Activated T-helper 2 cell treated with anti-CD3 and anti-CD28 coated beads, Interferon-gamma antibody, Interleukin-2, Interleukin-4, amounts not matched to agents 10 μg/mL and 5 μg/mL and 100 μg/mL, durations not matched to agents 14 hours and 24 hours and 36 hours (primary cell): Measurements from ENCODE around the gene TYROBP. TPM values are rescaled to one million over a fixed set of nuclear protein-coding genes. Genes with fewer than 3 reads are reported as not detected.
"Not testable (repeated sequence)": the region's sequence is repeated elsewhere in the genome, so short reads cannot be mapped to it uniquely, and the experiment has no call there.

ENCODE experiments used
- DNase-seq: peaks from one replicate; pipeline ENCODE4 v3.0.0; 2021; ENCODE audit warnings: low spot score
- H3K27ac Mint-ChIP-seq: one replicate; pipeline ENCODE4 v1.8.0; 2021; ENCODE audit warnings: mixed read lengths
- H3K27me3 Mint-ChIP-seq: one replicate; pipeline ENCODE4 v1.8.0; 2021; ENCODE audit warnings: low read depth, mixed read lengths
- H3K36me3 Mint-ChIP-seq: one replicate; pipeline ENCODE4 v1.8.0; 2021; ENCODE audit warnings: low read depth, mixed read lengths
- H3K4me1 Mint-ChIP-seq: one replicate; pipeline ENCODE4 v1.8.0; 2021; ENCODE audit warnings: low read depth, mixed read lengths
- H3K4me3 Mint-ChIP-seq: one replicate; pipeline ENCODE4 v1.8.0; 2021; ENCODE audit warnings: low read depth, mild to moderate bottlenecking, moderate library complexity, mixed read lengths
- H3K9me3 Mint-ChIP-seq: one replicate; pipeline ENCODE4 v1.8.0; 2021; ENCODE audit warnings: mixed read lengths
- intact Hi-C: fragments of 100-400 bp; cut with micrococcal nuclease; formaldehyde crosslinking; loops from one replicate; pipeline ENCODE4 v1.15.1; 2023
- total RNA-seq: library from RNA; stranded (reverse); gene quantifications from 2 replicates; pipeline ENCODE4 v1.2.3, GENCODE V29; 2022

The TYROBP gene
- total RNA-seq, 1 donor from 2014 or later = 0.39 TPM

DNA sequence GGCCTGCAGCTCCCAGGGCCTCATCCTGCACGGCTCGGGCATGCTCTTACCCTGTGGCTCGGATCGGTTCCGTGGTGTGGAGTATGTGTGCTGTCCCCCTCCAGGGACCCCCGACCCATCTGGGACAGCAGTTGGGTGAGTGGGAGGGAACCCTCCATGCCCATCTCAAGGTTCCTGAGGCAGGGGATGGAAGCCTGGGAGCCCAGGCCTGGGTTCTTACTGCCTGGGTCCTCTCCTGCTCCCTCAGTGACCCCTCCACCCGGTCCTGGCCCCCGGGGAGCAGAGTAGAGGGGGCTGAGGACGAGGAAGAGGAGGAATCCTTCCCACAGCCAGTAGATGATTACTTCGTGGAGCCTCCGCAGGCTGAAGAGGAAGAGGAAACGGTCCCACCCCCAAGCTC is 36.5 kb downstream of the TYROBP start:
- H3K27me3 Mint-ChIP-seq = peaks cover 15% of the 10 kb centered on the region
- no peaks in the 10 kb centered on the region for H3K9me3 Mint-ChIP-seq
- H3K4me3 Mint-ChIP-seq = no peak overlapping the region
- no peak overlapping the region for H3K27ac Mint-ChIP-seq
- no peak for DNase-seq
- intact Hi-C loops = no loop called here
- H3K4me1 Mint-ChIP-seq = peaks cover 13% of the 10 kb centered on the region
- H3K36me3 Mint-ChIP-seq = no peaks in the 10 kb centered on the region

DNA sequence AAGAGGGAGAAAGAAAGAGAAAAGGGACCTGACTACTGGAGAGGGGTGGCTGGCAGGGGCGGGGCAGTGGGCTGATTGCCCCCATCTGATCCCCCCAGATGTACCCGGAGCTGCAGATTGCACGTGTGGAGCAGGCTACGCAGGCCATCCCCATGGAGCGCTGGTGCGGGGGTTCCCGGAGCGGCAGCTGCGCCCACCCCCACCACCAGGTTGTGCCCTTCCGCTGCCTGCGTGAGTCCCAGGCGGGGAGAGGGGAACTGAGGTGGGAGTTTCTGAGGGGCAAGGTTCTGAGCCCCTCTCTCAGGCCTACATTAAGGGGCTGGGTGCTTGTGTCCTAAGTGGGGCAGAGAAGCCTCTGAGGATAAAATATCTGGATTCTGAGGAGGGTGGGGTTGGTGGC is 37.3 kb downstream of the TYROBP start:
- peaks cover 13% of the 10 kb centered on the region for H3K4me1 Mint-ChIP-seq
- H3K9me3 Mint-ChIP-seq = no peaks in the 10 kb centered on the region
- intact Hi-C loops = no loop called here
- no peak overlapping the region for H3K27ac Mint-ChIP-seq
- no peaks in the 10 kb centered on the region for H3K36me3 Mint-ChIP-seq
- no peak for DNase-seq
- H3K27me3 Mint-ChIP-seq = peaks cover 22% of the 10 kb centered on the region
- no peak overlapping the region for H3K4me3 Mint-ChIP-seq

DNA sequence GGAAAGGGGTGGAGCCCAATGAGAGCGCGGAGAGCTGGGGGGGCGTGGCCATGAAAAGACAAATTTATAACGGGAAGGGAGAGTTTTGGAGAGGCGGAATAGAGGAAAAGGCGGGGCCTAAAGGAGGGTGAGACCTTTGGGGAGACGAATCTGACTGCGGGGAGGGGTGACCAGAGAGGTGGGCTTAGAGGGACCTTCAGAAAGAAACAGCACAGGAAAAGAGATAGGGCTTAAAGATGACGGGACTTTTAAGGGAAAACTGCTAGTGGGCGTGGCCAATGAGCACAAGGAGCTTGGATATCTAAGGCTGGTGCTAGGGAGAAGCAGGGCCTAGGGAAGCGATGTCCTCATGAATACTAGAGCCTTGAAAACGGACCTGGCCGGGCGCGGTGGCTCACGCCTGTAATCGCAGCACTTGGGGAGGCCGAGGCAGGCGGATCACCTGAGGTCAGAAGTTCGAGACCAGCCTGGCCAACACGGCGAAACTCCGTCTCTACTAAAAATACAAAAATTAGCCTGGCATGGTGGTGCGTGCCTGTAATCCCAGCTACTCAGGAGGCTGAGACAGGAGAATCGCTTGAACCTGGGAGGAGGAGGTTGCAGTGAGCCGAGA is 37.9 kb downstream of the TYROBP start:
- DNase-seq, intact Hi-C loops, H3K36me3 Mint-ChIP-seq, H3K27ac Mint-ChIP-seq, H3K9me3 Mint-ChIP-seq: not testable (repeated sequence)
- Mint-ChIP-seq H3K4me1 (peaks cover 13% of the 10 kb centered on the region), H3K4me3 (peak overlapping the region; percentile 76), H3K27me3 (peaks cover 27% of the 10 kb centered on the region)

DNA sequence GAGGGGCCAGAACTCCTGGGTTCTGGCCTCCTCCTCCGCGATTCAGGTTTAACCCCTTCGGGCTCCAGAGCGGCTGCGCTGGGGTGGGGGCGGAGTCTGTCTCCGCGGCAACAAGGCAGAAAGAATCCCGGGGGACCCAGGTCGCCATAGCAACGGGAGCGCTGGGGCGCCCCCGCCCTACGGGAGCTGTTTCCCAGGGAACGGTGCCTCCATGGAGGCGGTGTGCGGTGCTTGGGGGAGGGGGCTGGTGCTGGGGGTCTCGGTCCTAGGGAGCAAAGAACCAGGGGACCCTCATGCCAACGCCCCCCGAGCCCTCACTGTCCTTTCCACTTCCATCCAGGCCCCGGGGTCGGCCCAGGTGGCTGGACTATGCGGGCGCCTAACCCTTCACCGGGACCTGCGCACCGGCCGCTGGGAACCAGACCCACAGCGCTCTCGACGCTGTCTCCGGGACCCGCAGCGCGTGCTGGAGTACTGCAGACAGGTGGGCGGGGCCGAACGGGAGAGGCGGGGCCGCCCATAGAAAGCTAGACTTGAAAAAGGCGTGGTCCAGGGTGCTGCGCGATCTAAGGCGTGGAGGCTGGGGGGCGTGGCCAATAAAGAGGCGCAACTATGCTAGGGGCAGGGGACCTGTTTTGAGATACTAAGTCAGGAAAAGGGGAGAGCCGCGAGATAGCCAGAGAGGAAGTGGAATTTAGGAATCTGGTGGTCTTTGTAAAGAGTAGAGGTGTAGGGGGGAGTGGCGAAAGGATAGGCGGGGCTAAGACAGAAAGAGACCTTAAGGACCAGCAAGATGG is 38.6 kb downstream of the TYROBP start:
- H3K4me3 Mint-ChIP-seq = peak overlapping the region; percentile 76
- no peak overlapping the region for H3K27ac Mint-ChIP-seq
- no peaks in the 10 kb centered on the region for H3K9me3 Mint-ChIP-seq
- peaks cover 27% of the 10 kb centered on the region for H3K27me3 Mint-ChIP-seq
- intact Hi-C loops = no loop called here
- no peaks in the 10 kb centered on the region for H3K36me3 Mint-ChIP-seq
- H3K4me1 Mint-ChIP-seq = peaks cover 13% of the 10 kb centered on the region
- peak; percentile 85 for DNase-seq

DNA sequence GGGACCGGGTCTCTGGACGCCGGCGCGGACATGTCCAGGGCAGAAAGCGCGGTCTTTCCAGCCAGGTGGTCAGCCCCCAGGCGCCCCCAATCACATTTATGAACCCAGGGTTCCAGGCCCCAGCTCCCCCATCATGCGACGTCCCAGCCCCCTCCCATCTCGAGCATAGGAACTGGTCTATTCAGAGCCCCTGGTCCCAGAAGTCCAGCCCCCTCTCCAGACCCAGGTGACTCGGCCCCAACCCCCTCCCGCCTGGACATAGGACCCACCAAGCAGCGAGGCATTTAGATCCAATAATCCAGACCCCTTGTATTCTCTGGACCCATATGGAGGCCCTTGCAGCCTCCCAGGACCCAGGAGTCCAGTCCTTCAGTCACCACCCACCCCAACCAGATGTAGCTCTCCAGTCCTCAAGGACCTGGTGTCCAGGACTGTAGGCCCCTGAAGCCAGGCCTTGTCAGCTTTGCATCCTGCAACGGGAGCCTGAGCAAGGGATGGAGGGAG is 39.2 kb downstream of the TYROBP start:
- intact Hi-C loops = no loop called here
- Mint-ChIP-seq H3K9me3 (no peaks in the 10 kb centered on the region), H3K36me3 (no peaks in the 10 kb centered on the region)

DNA sequence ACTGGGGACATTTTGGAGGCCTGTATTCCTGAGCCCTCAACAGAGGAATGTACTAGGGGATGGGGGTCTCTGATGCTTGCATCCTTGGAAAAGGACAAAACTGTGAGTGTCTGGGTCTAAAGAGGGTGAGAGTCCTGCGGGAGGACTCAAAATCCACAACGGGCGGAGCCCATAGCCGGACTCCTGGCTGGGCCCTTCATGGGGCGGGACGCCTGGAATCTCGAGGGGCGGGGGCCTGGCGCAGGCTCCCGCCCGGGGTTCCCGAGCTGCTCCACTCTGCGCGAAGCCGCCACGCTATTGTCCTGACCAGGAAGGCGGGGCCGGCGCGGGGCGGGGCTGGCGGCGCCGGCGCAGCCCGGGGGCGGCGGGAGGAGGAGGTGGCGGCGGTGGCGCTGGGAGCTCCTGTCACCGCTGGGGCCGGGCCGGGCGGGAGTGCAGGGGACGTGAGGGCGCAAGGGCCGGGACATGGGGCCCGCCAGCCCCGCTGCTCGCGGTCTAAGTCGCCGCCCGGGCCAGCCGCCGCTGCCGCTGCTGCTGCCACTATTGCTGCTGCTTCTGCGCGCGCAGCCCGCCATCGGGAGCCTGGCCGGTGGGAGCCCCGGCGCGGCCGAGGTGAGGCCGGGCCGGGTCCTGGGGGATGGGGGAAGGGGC is 39.8 kb downstream of the TYROBP start, which contains the start of gene APLP1:
Gene APLP1, plus strand, starts transcription at position 403 of the 651 bp plus-strand sequence. Its CDS starts 63 bp downstream, at position 466.
- peak; percentile 63 for DNase-seq
- peaks cover 13% of the 10 kb centered on the region for H3K4me1 Mint-ChIP-seq
- intact Hi-C loops = no loop called here
- H3K36me3 Mint-ChIP-seq = no peaks in the 10 kb centered on the region
- no peak within 1 kb of the TSS for H3K27ac Mint-ChIP-seq
- peaks cover 27% of the 10 kb centered on the region for H3K27me3 Mint-ChIP-seq
- H3K4me3 Mint-ChIP-seq = peak within 1 kb of the TSS; percentile 49
- no peaks in the 10 kb centered on the region for H3K9me3 Mint-ChIP-seq

More for the DNA sequence above, 39.2 kb downstream of the TYROBP start:
- Mint-ChIP-seq H3K27me3 (peaks cover 27% of the 10 kb centered on the region), H3K27ac (no peak overlapping the region), H3K4me3 (peak overlapping the region; percentile 49), H3K4me1 (peaks cover 13% of the 10 kb centered on the region)
- no peak for DNase-seq

DNA sequence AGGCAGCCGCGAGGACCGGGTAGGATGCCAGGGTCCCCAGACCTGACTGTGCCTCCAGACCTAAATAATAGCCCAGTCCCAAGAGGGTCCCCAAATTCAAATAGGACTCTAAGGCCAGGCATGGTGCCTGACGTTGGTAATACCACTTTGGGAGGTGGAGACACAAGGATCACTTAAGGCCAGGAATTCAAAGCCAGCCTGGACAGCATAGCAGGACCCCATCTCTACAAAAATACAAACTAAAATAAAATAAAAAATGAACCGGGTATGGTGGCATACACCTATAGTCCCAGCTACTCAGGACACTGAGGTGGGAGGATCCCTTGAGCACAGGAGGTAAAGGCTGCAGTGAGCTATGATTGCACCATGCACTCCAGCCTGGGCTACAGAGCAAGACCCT is 45.1 kb downstream of the TYROBP start:
- peaks cover 65% of the 10 kb centered on the region for H3K27me3 Mint-ChIP-seq
- no peak overlapping the region for H3K27ac Mint-ChIP-seq
- H3K4me1 Mint-ChIP-seq = no peaks in the 10 kb centered on the region
- intact Hi-C loops = no loop called here
- H3K4me3 Mint-ChIP-seq = no peak overlapping the region
- no peaks in the 10 kb centered on the region for H3K9me3 Mint-ChIP-seq
- DNase-seq = no peak
- H3K36me3 Mint-ChIP-seq = no peaks in the 10 kb centered on the region

DNA sequence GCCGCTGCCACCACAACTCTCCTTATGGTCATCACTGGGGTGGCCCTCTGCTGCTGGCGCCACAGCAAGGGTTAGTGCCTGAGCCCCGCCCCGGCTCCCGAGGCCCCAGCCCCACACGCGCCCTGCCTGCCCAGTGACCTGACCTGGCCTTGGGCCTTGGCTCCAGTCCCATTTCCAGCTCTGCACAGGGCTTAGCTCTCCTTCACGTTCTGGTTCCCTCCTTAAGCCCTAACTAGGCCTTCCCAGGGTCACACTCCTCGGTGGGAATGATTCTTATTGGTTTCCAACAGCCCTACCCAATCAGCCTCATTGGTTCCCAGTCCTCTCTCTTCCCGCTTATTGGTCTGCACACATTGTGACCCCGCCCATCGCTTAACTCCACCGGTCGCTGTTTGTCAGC is 45.6 kb downstream of the TYROBP start:
- intact Hi-C loops = no loop called here
- Mint-ChIP-seq H3K27ac (no peak overlapping the region), H3K4me3 (no peak overlapping the region), H3K9me3 (no peaks in the 10 kb centered on the region), H3K36me3 (no peaks in the 10 kb centered on the region), H3K27me3 (peaks cover 64% of the 10 kb centered on the region), H3K4me1 (peaks cover under 1% of the 10 kb centered on the region)
- no peak for DNase-seq

DNA sequence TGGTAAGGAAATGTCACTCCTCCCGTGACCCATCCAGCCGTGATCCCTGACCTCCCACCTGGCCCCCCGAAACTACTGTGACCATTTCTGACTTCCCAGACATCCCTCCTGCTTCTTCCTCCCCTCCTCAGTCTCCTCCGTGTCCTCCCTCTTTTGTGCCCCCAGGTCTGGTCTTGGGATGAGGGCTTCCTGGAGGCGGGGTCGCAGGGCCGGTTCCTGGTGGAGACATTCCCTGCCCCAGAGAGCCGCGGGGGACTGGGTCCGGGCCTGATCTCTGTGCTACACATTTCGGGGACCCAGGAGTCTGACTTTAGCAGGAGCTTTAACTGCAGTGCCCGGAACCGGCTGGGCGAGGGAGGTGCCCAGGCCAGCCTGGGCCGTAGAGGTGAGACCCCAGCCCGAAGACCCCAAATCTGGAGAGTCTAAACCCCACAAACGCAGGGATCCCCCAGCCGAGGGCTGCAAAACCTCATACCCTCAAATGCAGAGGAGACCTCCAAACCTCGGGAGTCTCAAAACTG is 46.4 kb downstream of the TYROBP start:
- Mint-ChIP-seq H3K9me3 (no peaks in the 10 kb centered on the region), H3K4me1 (peaks cover 2% of the 10 kb centered on the region), H3K27me3 (peaks cover 68% of the 10 kb centered on the region), H3K4me3 (no peak overlapping the region), H3K27ac (no peak overlapping the region), H3K36me3 (no peaks in the 10 kb centered on the region)
- intact Hi-C loops = no loop called here
- DNase-seq = no peak

DNA sequence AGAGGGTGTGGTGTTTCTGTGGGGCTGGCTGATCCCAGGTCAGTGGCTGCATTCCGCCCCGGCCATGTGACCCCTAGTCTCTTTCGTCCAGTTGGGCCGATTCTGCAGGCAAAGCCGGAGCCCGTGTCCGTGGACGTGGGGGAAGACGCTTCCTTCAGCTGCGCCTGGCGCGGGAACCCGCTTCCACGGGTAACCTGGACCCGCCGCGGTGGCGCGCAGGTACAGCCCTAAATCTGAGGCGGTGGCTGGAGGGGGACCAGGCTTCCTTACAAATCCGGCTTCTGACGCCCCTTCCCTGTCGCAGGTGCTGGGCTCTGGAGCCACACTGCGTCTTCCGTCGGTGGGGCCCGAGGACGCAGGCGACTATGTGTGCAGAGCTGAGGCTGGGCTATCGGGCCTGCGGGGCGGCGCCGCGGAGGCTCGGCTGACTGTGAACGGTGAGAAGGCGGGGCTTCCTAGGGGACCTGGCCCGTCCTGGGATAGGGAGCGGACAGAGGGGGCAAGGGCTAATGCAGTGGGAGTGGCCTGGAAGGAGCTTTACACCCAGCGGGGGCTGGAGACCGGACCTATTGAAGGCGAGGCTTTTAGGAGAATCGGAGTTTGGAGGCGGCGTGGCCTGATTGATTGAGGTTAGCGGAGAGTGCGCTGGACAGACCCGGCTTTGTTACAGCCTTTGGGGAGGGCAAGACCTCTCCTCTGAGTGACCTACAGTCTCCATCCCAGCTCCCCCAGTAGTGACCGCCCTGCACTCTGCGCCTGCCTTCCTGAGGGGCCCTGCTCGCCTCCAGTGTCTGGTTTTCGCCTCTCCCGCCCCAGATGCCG is 47.1 kb downstream of the TYROBP start:
- no peak overlapping the region for H3K4me3 Mint-ChIP-seq

DNA sequence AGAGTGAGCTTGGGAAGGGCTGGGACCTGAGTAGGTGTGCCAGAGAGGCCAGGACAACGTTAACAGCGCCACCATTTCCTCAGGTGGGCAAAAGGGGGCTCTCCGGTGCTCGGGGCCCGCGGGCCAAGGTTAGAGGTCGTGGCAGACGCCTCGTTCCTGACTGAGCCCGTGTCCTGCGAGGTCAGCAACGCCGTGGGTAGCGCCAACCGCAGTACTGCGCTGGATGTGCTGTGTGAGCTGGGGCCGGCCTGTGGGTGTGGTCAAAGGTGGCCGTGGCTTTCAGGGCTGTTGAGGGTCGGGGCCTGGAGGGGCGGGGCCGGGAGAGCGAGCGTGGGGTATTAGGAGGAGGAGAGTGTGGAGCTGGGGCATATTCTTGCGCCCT is 47.7 kb downstream of the TYROBP start:
- H3K4me3 Mint-ChIP-seq = no peak overlapping the region
- no peak for DNase-seq
- peaks cover 2% of the 10 kb centered on the region for H3K4me1 Mint-ChIP-seq
- no peaks in the 10 kb centered on the region for H3K36me3 Mint-ChIP-seq
- no peak overlapping the region for H3K27ac Mint-ChIP-seq
- intact Hi-C loops = no loop called here
- peaks cover 61% of the 10 kb centered on the region for H3K27me3 Mint-ChIP-seq
- no peaks in the 10 kb centered on the region for H3K9me3 Mint-ChIP-seq

More for the DNA sequence above, 47.1 kb downstream of the TYROBP start:
- peaks cover 63% of the 10 kb centered on the region for H3K27me3 Mint-ChIP-seq
- intact Hi-C loops = no loop called here
- no peak for DNase-seq
- peaks cover 2% of the 10 kb centered on the region for H3K4me1 Mint-ChIP-seq
- H3K27ac Mint-ChIP-seq = no peak overlapping the region
- H3K9me3 Mint-ChIP-seq = no peaks in the 10 kb centered on the region
- H3K36me3 Mint-ChIP-seq = no peaks in the 10 kb centered on the region

DNA sequence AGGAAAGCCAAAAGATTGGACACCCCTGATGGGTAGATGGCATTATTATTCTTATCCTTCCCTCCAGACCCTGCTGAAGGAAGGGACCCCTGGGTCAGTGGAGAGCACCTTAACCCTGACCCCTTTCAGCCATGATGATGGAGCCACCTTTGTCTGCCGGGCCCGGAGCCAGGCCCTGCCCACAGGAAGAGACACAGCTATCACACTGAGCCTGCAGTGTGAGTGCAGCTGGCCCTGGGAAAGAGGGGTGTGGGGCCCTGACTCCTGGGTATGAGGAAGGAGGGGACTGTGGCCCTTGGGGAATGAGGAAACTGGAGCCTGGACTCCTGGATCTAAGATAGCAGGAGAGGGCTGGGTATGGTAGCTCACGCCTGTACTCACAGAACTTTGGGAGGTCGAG is 48.7 kb downstream of the TYROBP start:
- Mint-ChIP-seq H3K9me3 (no peaks in the 10 kb centered on the region), H3K27me3 (peaks cover 69% of the 10 kb centered on the region), H3K4me1 (peaks cover 2% of the 10 kb centered on the region), H3K36me3 (no peaks in the 10 kb centered on the region), H3K4me3 (no peak overlapping the region), H3K27ac (no peak overlapping the region)
- DNase-seq = no peak
- intact Hi-C loops = no loop called here
